Neutrophil (primary cell): ENCODE measurements around the gene MAJIN.
A peak's percentile ranks its signal among the peaks of the same experiment; 100 is the strongest.

ENCODE experiments used
- H3K27ac ChIP-seq: fragments of 200-600 bp; sonication (generic); 2 replicates; pipeline ENCODE4 v1.5.1; 2016; ENCODE audit warnings: mild to moderate bottlenecking, moderate library complexity
- H3K27me3 ChIP-seq: fragments of 200-600 bp; sonication (generic); 2 replicates; pipeline ENCODE4 v1.6.0; 2016; ENCODE audit warnings: mild to moderate bottlenecking
- H3K36me3 ChIP-seq: fragments of 200-600 bp; sonication (generic); 2 replicates; pipeline ENCODE4 v1.5.1; 2017
- H3K4me1 ChIP-seq, 2 experiments: fragments of 200-600 bp in 1 of 2; sonication (generic) in 1 of 2; 1 replicate in 1 of 2; 2 replicates in 1 of 2; pipeline versions ENCODE4 v1.5.1 to v1.6.1; 2013 to 2016; ENCODE audit warnings: low read depth in 1 of 2, low read length in 1 of 2, mild to moderate bottlenecking in 1 of 2, moderate library complexity in 1 of 2; ENCODE audit not compliant: control insufficient read depth in 1 of 2, insufficient read depth in 1 of 2
- H3K4me3 ChIP-seq, 2 experiments: fragments of 200-600 bp in 1 of 2; sonication (generic) in 1 of 2; 1 replicate in 1 of 2; 2 replicates in 1 of 2; pipeline ENCODE4 v1.5.1; 2013 to 2016; ENCODE audit warnings: low read depth in 1 of 2, low read length in 1 of 2, mild to moderate bottlenecking in 1 of 2, moderate library complexity in 1 of 2
- H3K9me3 ChIP-seq: fragments of 200-600 bp; sonication (generic); 2 replicates; pipeline ENCODE4 v1.5.1; 2016
- CTCF ChIP-seq: fragments of 200-600 bp; sonication (generic); IDR thresholded peaks from 2 replicates; pipeline ENCODE4 v1.5.1; 2016; ENCODE audit warnings: antibody characterized with exemption

Gene MAJIN

GRCh38 chr11:64890522-64890939, 81.4 kb downstream of the MAJIN start:
- Histone ChIP-seq H3K9me3 (no peaks in the 10 kb centered on the region), H3K27me3 (no peaks in the 10 kb centered on the region), H3K4me3 (no peak overlapping the region), H3K4me1 (peaks cover 59 to 62% of the 10 kb centered on the region in 2 experiments), H3K27ac (no peak overlapping the region), H3K36me3 (peaks cover 20% of the 10 kb centered on the region)
- no peak for TF ChIP-seq CTCF

GRCh38 chr11:64888729-64889511, 83.0 kb downstream of the MAJIN start:
- TF ChIP-seq CTCF = no peak
- Histone ChIP-seq H3K4me1 (peaks cover 67 to 68% of the 10 kb centered on the region in 2 experiments), H3K4me3 (peak overlapping the region in 1 of 2 experiments; percentile 49), H3K9me3 (no peaks in the 10 kb centered on the region), H3K36me3 (peaks cover 4% of the 10 kb centered on the region), H3K27me3 (no peaks in the 10 kb centered on the region), H3K27ac (peak overlapping the region; percentile 87)

GRCh38 chr11:64888406-64888728, 83.5 kb downstream of the MAJIN start:
- Histone ChIP-seq H3K4me3 (peak overlapping the region; percentile 44 to 49), H3K9me3 (no peaks in the 10 kb centered on the region), H3K27me3 (no peaks in the 10 kb centered on the region), H3K27ac (peak overlapping the region; percentile 87), H3K36me3 (no peaks in the 10 kb centered on the region), H3K4me1 (peaks cover 62 to 63% of the 10 kb centered on the region in 2 experiments)
- TF ChIP-seq CTCF = no peak
